Brain pericyte (primary cell): ENCODE data around the gene CPN1.
"Not testable (repeated sequence)": the region's sequence is repeated elsewhere in the genome, so short reads cannot be mapped to it uniquely, and the experiment has no call there.

Source experiments
- DNase-seq: peaks from one replicate; pipeline ENCODE4 v3.0.0-alpha.2; 2012; ENCODE audit warnings: low read depth, low spot score

Gene CPN1

GRCh38 chr10:100081075-100082001 lies at the start of gene CPN1:
Gene CPN1 (minus strand): TSS chr10:100081869. CDS start chr10:100081625, 244 bp downstream.
- DNase-seq = no peak

GRCh38 chr10:100130831-100131230 lies 49.2 kb upstream of the CPN1 start:
- peak; percentile 5 for DNase-seq

GRCh38 chr10:100129424-100129823 lies 47.8 kb upstream of the CPN1 start:
- DNase-seq = no peak

- no peak for DNase-seq
Observed at GRCh38 chr10:100128951-100129350, 47.3 kb upstream of the CPN1 start.

- not testable (repeated sequence) for DNase-seq
Observed at GRCh38 chr10:100125335-100125734, 43.7 kb upstream of the CPN1 start.

- no peak for DNase-seq
Observed at GRCh38 chr10:100124097-100124496, 42.4 kb upstream of the CPN1 start.

- no peak for DNase-seq
Observed at GRCh38 chr10:100122780-100123179, 41.1 kb upstream of the CPN1 start.

- no peak for DNase-seq
Observed at GRCh38 chr10:100120550-100120949, 38.9 kb upstream of the CPN1 start.

- DNase-seq = no peak
Observed at GRCh38 chr10:100119726-100120125, 38.1 kb upstream of the CPN1 start.

GRCh38 chr10:100114976-100115770 lies 33.5 kb upstream of the CPN1 start:
- no peak for DNase-seq

GRCh38 chr10:100114460-100114859 lies 32.8 kb upstream of the CPN1 start:
- no peak for DNase-seq

GRCh38 chr10:100109670-100110069 lies 28.0 kb upstream of the CPN1 start:
- no peak for DNase-seq

GRCh38 chr10:100106865-100107264 lies 25.2 kb upstream of the CPN1 start:
- no peak for DNase-seq

GRCh38 chr10:100104300-100104699 lies 22.6 kb upstream of the CPN1 start:
- no peak for DNase-seq

GRCh38 chr10:100103581-100103980 lies 21.9 kb upstream of the CPN1 start:
- no peak for DNase-seq

- no peak for DNase-seq
Observed at GRCh38 chr10:100101192-100102076, 19.8 kb upstream of the CPN1 start.

GRCh38 chr10:100100651-100101184 lies 19.0 kb upstream of the CPN1 start:
- no peak for DNase-seq

- no peak for DNase-seq
Observed at GRCh38 chr10:100089241-100089640, 7.6 kb upstream of the CPN1 start.

- DNase-seq = not testable (repeated sequence)
Observed at GRCh38 chr10:100086708-100087107, 5.0 kb upstream of the CPN1 start.

GRCh38 chr10:100085596-100085995 lies 3.9 kb upstream of the CPN1 start:
- no peak for DNase-seq

- no peak for DNase-seq
Observed at GRCh38 chr10:100083623-100084022, 2.0 kb upstream of the CPN1 start.
